Stomach (tissue), 9 donors: ENCODE measurements around the gene CABCOCO1. TPM values are rescaled to one million over a fixed set of nuclear protein-coding genes. Genes with fewer than 3 reads are reported as not detected.
"Not testable (repeated sequence)": the region's sequence is repeated elsewhere in the genome, so short reads cannot be mapped to it uniquely, and the experiment has no call there.

Experiments
- DNase-seq, 2 donors: peaks; one replicate each; pipeline versions ENCODE4 v3.0.0 to v3.0.0-alpha.2; 2013 to 2019
- H3K27ac ChIP-seq, 5 donors: fragments of 200-600 bp in 4 of 5; sonication (generic) in 4 of 5; one replicate each; pipeline ENCODE4 v1.5.1; 2013 to 2019; ENCODE audit warnings: mild to moderate bottlenecking in 1 of 5, moderate library complexity in 1 of 5
- H3K27me3 ChIP-seq, 3 donors: fragments of 200-600 bp; sonication (generic); one replicate each; pipeline ENCODE4 v1.5.1; 2017 to 2019; ENCODE audit warnings: mixed run types in 1 of 3
- H3K36me3 ChIP-seq, 4 donors: fragments of 200-600 bp; sonication (generic); 1 replicate in 3 of 4; 2 replicates in 1 of 4; pipeline ENCODE4 v1.5.1; 2016 to 2019
- H3K4me1 ChIP-seq, 4 donors: fragments of 200-600 bp; sonication (generic); one replicate each; pipeline ENCODE4 v1.5.1; 2016 to 2019
- H3K4me3 ChIP-seq, 4 donors: fragments of 200-600 bp; sonication (generic) in 3 of 4; one replicate each; pipeline ENCODE4 v1.5.1; 2016 to 2019; ENCODE audit warnings: mild to moderate bottlenecking in 1 of 4
- H3K9me3 ChIP-seq, 4 donors: fragments of 200-600 bp; sonication (generic); one replicate each; pipeline ENCODE4 v1.5.1; 2016 to 2019
- CTCF ChIP-seq, 7 experiments: fragments of 450-650 bp in 4 of 7; fragments of 200-600 bp in 3 of 7; sonication (generic) in 3 of 7; IDR thresholded peaks; one replicate each; pipeline ENCODE4 v1.5.1; 2016 to 2019; ENCODE audit warnings: antibody characterized with exemption in 7 of 7, control low read depth in 2 of 7, mild to moderate bottlenecking in 1 of 7
- EP300 ChIP-seq: sonication (generic); formaldehyde crosslinking; IDR thresholded peaks from one replicate; pipeline ENCODE4 v1.6.1; 2017; ENCODE audit warnings: antibody characterized with exemption
- POLR2A ChIP-seq, 4 donors: fragments of 450-650 bp; IDR thresholded peaks; one replicate each; pipeline ENCODE4 v1.6.1; 2016; ENCODE audit warnings: antibody characterized with exemption in 4 of 4, control low read depth in 2 of 4, mild to moderate bottlenecking in 1 of 4, moderate library complexity in 1 of 4
- POLR2AphosphoS5 ChIP-seq, 3 donors: sonication (generic); formaldehyde crosslinking; IDR thresholded peaks; one replicate each; pipeline ENCODE4 v1.6.1; 2016; ENCODE audit warnings: antibody characterized with exemption in 3 of 3
- WGBS, 5 donors: extraction: QIAGEN DNeasy Blood & Tissue Kit in 3 of 5; methylation state at CpG; one replicate each; pipeline versions ENCODE4 v1.1.5 to v1.1.7; 2013 to 2018; 5-methylcytosine and 5-hydroxymethylcytosine counted together
- intact Hi-C: fragments of 100-400 bp; cut with DNase I; formaldehyde crosslinking; loops from one replicate; pipeline ENCODE4 v1.15.1; 2023; ENCODE audit warnings: low total_unique reads
- polyA plus RNA-seq, 3 donors: library from polyadenylated mRNA; stranded (reverse); fragments of 200-250 nt; gene quantifications; one replicate each; pipeline ENCODE4 v1.2.3, GENCODE V29; 2013
- total RNA-seq, 5 donors: library from RNA; depleted of rRNA; stranded (reverse); fragments of >200 nt; gene quantifications; one replicate each; pipeline versions ENCODE4 v1.1.0 to v1.2.3, GENCODE V29; 2014 to 2016
- donor health status: healthy with polysubstance abuse.
- donor health status: Bipolar disorder and iron deficiency.
- donor health status: healthy.

The CABCOCO1 gene
- total and polyA plus RNA-seq, 8 donors: 0.30 to 2.6 (median 1.3) TPM; not detected in 4

GRCh38 chr10:61705022-61705613 is 42.4 kb downstream of the CABCOCO1 start:
- Histone ChIP-seq H3K4me1 (peaks cover 0 to 7% (median 0%) of the 10 kb centered on the region in 4 donors), H3K4me3 (no peak overlapping the region), H3K27ac (no peak overlapping the region), H3K27me3 (no peaks in the 10 kb centered on the region), H3K36me3 (no peaks in the 10 kb centered on the region), H3K9me3 (no peaks in the 10 kb centered on the region)
- TF ChIP-seq EP300: no peak
- no peak for TF ChIP-seq POLR2AphosphoS5 (IDR thresholded peaks at IDR 0.05)
- TF ChIP-seq CTCF (IDR thresholded peaks at IDR 0.05): no peak
- intact Hi-C loops: no loop called here
- DNase-seq: peak in 1 of 2 donors; percentile 5
- 29 to 53% (median 47%) methylated on average over 1 of the region's 1 CpG for WGBS, 5 donors

- Histone ChIP-seq H3K36me3 (no peaks in the 10 kb centered on the region), H3K4me1 (no peaks in the 10 kb centered on the region), H3K4me3 (no peak overlapping the region), H3K9me3 (no peaks in the 10 kb centered on the region), H3K27ac (no peak overlapping the region), H3K27me3 (no peaks in the 10 kb centered on the region)
- DNase-seq: peak in 1 of 2 donors; percentile 32
- intact Hi-C loops: no loop called here
- no peak for TF ChIP-seq CTCF (IDR thresholded peaks at IDR 0.05)
- TF ChIP-seq POLR2A (IDR thresholded peaks at IDR 0.05): no peak
- no peak for TF ChIP-seq POLR2AphosphoS5 (IDR thresholded peaks at IDR 0.05)
- TF ChIP-seq EP300: no peak
- WGBS, 5 donors: 75 to 89% (median 81%) methylated on average over 2 of the region's 2 CpGs
Measured at GRCh38 chr10:61708846-61709245, 46.1 kb downstream of the CABCOCO1 start.

- WGBS, 5 donors: 70 to 86% (median 75%) methylated on average over 2 of the region's 2 CpGs
- DNase-seq, H3K27ac ChIP-seq, H3K4me1 ChIP-seq, H3K4me3 ChIP-seq, H3K9me3 ChIP-seq, H3K27me3 ChIP-seq, H3K36me3 ChIP-seq, intact Hi-C loops: not testable (repeated sequence)
Measured at GRCh38 chr10:61712105-61712504, 49.4 kb downstream of the CABCOCO1 start.

GRCh38 chr10:61719475-61719874 is 56.7 kb downstream of the CABCOCO1 start:
- H3K9me3 ChIP-seq, DNase-seq, H3K4me3 ChIP-seq, intact Hi-C loops, H3K4me1 ChIP-seq, H3K36me3 ChIP-seq, H3K27me3 ChIP-seq: not testable (repeated sequence)
- 75 to 93% (median 86%) methylated on average over 6 of the region's 6 CpGs for WGBS, 5 donors
- H3K27ac ChIP-seq: peak overlapping the region in 2 of 5 donors; percentile 30 to 47

GRCh38 chr10:61719906-61720305 is 57.2 kb downstream of the CABCOCO1 start:
- intact Hi-C loops: no loop called here
- H3K9me3 ChIP-seq: no peaks in the 10 kb centered on the region
- H3K4me1 ChIP-seq: no peaks in the 10 kb centered on the region
- 76 to 86% (median 83%) methylated on average over 3 of the region's 3 CpGs for WGBS, 5 donors
- no peak overlapping the region for H3K4me3 ChIP-seq
- H3K36me3 ChIP-seq: no peaks in the 10 kb centered on the region
- TF ChIP-seq POLR2A (IDR thresholded peaks at IDR 0.05) (no peak), POLR2AphosphoS5 (IDR thresholded peaks at IDR 0.05) (no peak), EP300 (no peak), CTCF (IDR thresholded peaks at IDR 0.05) (no peak)
- H3K27ac ChIP-seq: no peak overlapping the region
- no peaks in the 10 kb centered on the region for H3K27me3 ChIP-seq
- no peak for DNase-seq
